Right lobe of liver (tissue), 6 donors: ENCODE measurements around the gene DYNC1LI1. TPM values are rescaled to one million over a fixed set of nuclear protein-coding genes. Genes with fewer than 3 reads are reported as not detected.
"Not testable (repeated sequence)": the region's sequence is repeated elsewhere in the genome, so short reads cannot be mapped to it uniquely, and the experiment has no call there.

Experiments used
- ATAC-seq, 4 donors: fragments of 200-7000 bp; cut with Tn5 transposase; one replicate each; pipeline ENCODE4 v1.9.1; 2020; ENCODE audit warnings: mild to moderate bottlenecking in 4 of 4, moderate library complexity in 4 of 4
- DNase-seq, 3 donors: peaks; one replicate each; pipeline ENCODE4 v3.0.0-alpha.2; 2020
- H3K27ac ChIP-seq, 3 donors: fragments of 200-600 bp; one replicate each; pipeline ENCODE4 v1.8.0; 2022
- H3K27me3 ChIP-seq, 2 donors: fragments of 200-600 bp; one replicate each; pipeline ENCODE4 v1.8.0; 2022
- H3K36me3 ChIP-seq, 4 donors: fragments of 200-600 bp; sonication (generic) in 1 of 4; one replicate each; pipeline versions ENCODE4 v1.5.1 to v1.8.0; 2017 to 2022; ENCODE audit warnings: control low read depth in 1 of 4
- H3K4me1 ChIP-seq, 4 donors: fragments of 200-600 bp; sonication (generic) in 1 of 4; one replicate each; pipeline versions ENCODE4 v1.5.1 to v1.8.0; 2017 to 2022; ENCODE audit warnings: control low read depth in 1 of 4
- H3K4me3 ChIP-seq, 3 donors: fragments of 200-600 bp; one replicate each; pipeline ENCODE4 v1.8.0; 2022
- H3K9me3 ChIP-seq, 4 donors: fragments of 200-600 bp; sonication (generic) in 1 of 4; one replicate each; pipeline versions ENCODE4 v1.5.1 to v1.8.0; 2017 to 2022; ENCODE audit warnings: control low read depth in 1 of 4
- CTCF ChIP-seq, 4 donors: fragments of 200-600 bp in 3 of 4; fragments of 450-650 bp in 1 of 4; IDR thresholded peaks; one replicate each; pipeline versions ENCODE4 v1.5.1 to v1.8.0; 2016 to 2022; ENCODE audit warnings: antibody characterized with exemption in 4 of 4, mild to moderate bottlenecking in 2 of 4
- POLR2A ChIP-seq: fragments of 450-650 bp; IDR thresholded peaks from one replicate; pipeline ENCODE4 v1.6.1; 2017; ENCODE audit warnings: antibody characterized with exemption, mild to moderate bottlenecking
- WGBS: methylation state at CpG from one replicate; pipeline ENCODE4 v1.1.6; 2018; ENCODE audit warnings: low coverage, low lambda C conversion rate; ENCODE audit not compliant: insufficient coverage; ENCODE audit errors: missing lambda C conversion rate; 5-methylcytosine and 5-hydroxymethylcytosine counted together
- intact Hi-C, 2 donors: fragments of 100-400 bp; cut with DNase I; formaldehyde crosslinking; loops; one replicate each; pipeline versions ENCODE4 v1.11.2 to v1.14.1; 2022
- total RNA-seq, 6 experiments: library from RNA; depleted of rRNA in 2 of 6; stranded (reverse); fragments of >200 nt in 2 of 6; fragmentation: NEBNext Ultra II Directional in 3 of 6; extraction: Animal tissue kit (Norgen Biotek cat#: 25700) in 3 of 6; gene quantifications; one replicate each; pipeline versions ENCODE4 v1.1.0 to v1.2.4, GENCODE V29; 2016 to 2023
- donor health status: DM: no; HTN: yes; CAD: no.
- donor health status: DM: no; HTN: no; CAD: no.
- donor health status: DM: no; HTN: no; CAD: no.
- donor health status: DM: no; HTN: yes; CAD: no.
- donor health status: DM: no; HTN: yes; CAD: no.

Gene DYNC1LI1
- total RNA-seq, 6 experiments from 2014 or later: 7.6 to 16.9 (median 12.6) TPM

GRCh38 chr3:32583708-32584107 lies 13.1 kb upstream of the DYNC1LI1 start:
- no peak for ATAC-seq
- intact Hi-C loops: no loop called here
- WGBS: 94% methylated on average over 2 of the region's 3 CpGs

GRCh38 chr3:32578669-32579068 lies 8.0 kb upstream of the DYNC1LI1 start:
- H3K36me3 ChIP-seq, H3K9me3 ChIP-seq, ATAC-seq, H3K27ac ChIP-seq, intact Hi-C loops, DNase-seq, H3K4me1 ChIP-seq, H3K27me3 ChIP-seq, H3K4me3 ChIP-seq: not testable (repeated sequence)
- WGBS: no CpG with 5 or more reads among the region's 31 CpGs

More at GRCh38 chr3:32583708-32584107, 13.1 kb upstream of the DYNC1LI1 start:
- Histone ChIP-seq H3K4me3 (no peak overlapping the region), H3K36me3 (no peaks in the 10 kb centered on the region), H3K27me3 (no peaks in the 10 kb centered on the region), H3K27ac (no peak overlapping the region), H3K9me3 (no peaks in the 10 kb centered on the region), H3K4me1 (no peaks in the 10 kb centered on the region)
- no peak for TF ChIP-seq CTCF (IDR thresholded peaks at IDR 0.05)
- no peak for TF ChIP-seq POLR2A
- no peak for DNase-seq

- intact Hi-C loops: no loop called here
- H3K27me3 ChIP-seq: no peaks in the 10 kb centered on the region
- DNase-seq (no peak), ATAC-seq (peak; percentile 50 to 77 (median 60))
- H3K4me1 ChIP-seq: no peaks in the 10 kb centered on the region
- no peak overlapping the region for H3K4me3 ChIP-seq
- no peaks in the 10 kb centered on the region for H3K36me3 ChIP-seq
- WGBS: 36% methylated on average over 9 of the region's 9 CpGs
- peak overlapping the region in 1 of 3 donors; percentile 24 for H3K27ac ChIP-seq
- TF ChIP-seq CTCF (IDR thresholded peaks at IDR 0.05): no peak
- TF ChIP-seq POLR2A: no peak
- H3K9me3 ChIP-seq: no peaks in the 10 kb centered on the region
Observed at GRCh38 chr3:32577581-32578556, 7.2 kb upstream of the DYNC1LI1 start.

- Histone ChIP-seq H3K27ac (peak overlapping the region in 1 of 3 donors; percentile 24), H3K36me3 (no peaks in the 10 kb centered on the region), H3K27me3 (no peaks in the 10 kb centered on the region), H3K4me3 (no peak overlapping the region), H3K4me1 (no peaks in the 10 kb centered on the region), H3K9me3 (no peaks in the 10 kb centered on the region)
- WGBS: 54% methylated on average over 2 of the region's 2 CpGs
- TF ChIP-seq CTCF (IDR thresholded peaks at IDR 0.05): no peak
- TF ChIP-seq POLR2A: no peak
- intact Hi-C loops: no loop called here
- ATAC-seq (no peak), DNase-seq (no peak)
Observed at GRCh38 chr3:32577174-32577573, 6.5 kb upstream of the DYNC1LI1 start.

GRCh38 chr3:32575451-32576113 lies 4.9 kb upstream of the DYNC1LI1 start:
- intact Hi-C loops: no loop called here
- no peaks in the 10 kb centered on the region for H3K36me3 ChIP-seq
- H3K4me3 ChIP-seq: no peak overlapping the region
- H3K27ac ChIP-seq: no peak overlapping the region
- H3K9me3 ChIP-seq: no peaks in the 10 kb centered on the region
- no peak for TF ChIP-seq POLR2A
- no peak for TF ChIP-seq CTCF (IDR thresholded peaks at IDR 0.05)
- WGBS: 91% methylated on average over 2 of the region's 2 CpGs
- peaks cover 0 to 4% (median 1%) of the 10 kb centered on the region in 4 donors for H3K4me1 ChIP-seq
- ATAC-seq: no peak
- no peaks in the 10 kb centered on the region for H3K27me3 ChIP-seq
- DNase-seq: no peak
